T-helper 2 cell treated with Interferon-gamma antibody and Interleukin-4, amounts not matched to agents 5 μg/mL and 100 μg/mL, for 36 hours (primary cell): ENCODE data around the gene MRPS12.
"Not testable (repeated sequence)": the region's sequence is repeated elsewhere in the genome, so short reads cannot be mapped to it uniquely, and the experiment has no call there.

Source experiments
- DNase-seq: peaks from one replicate; pipeline ENCODE4 v3.0.0; 2021; ENCODE audit warnings: low spot score
- H3K27ac Mint-ChIP-seq: one replicate; pipeline ENCODE4 v1.8.0; 2021; ENCODE audit warnings: mild to moderate bottlenecking, mixed read lengths
- H3K27me3 Mint-ChIP-seq: one replicate; pipeline ENCODE4 v1.8.0; 2021; ENCODE audit warnings: low read depth, mixed read lengths
- H3K36me3 Mint-ChIP-seq: one replicate; pipeline ENCODE4 v1.8.0; 2021; ENCODE audit warnings: low read depth, mixed read lengths
- H3K4me1 Mint-ChIP-seq: one replicate; pipeline ENCODE4 v1.8.0; 2021; ENCODE audit warnings: low read depth, mixed read lengths
- H3K4me3 Mint-ChIP-seq: one replicate; pipeline ENCODE4 v1.8.0; 2022; ENCODE audit warnings: mild to moderate bottlenecking, moderate library complexity, mixed read lengths
- H3K9me3 Mint-ChIP-seq: one replicate; pipeline ENCODE4 v1.8.0; 2021; ENCODE audit warnings: mixed read lengths

The MRPS12 gene

DNA sequence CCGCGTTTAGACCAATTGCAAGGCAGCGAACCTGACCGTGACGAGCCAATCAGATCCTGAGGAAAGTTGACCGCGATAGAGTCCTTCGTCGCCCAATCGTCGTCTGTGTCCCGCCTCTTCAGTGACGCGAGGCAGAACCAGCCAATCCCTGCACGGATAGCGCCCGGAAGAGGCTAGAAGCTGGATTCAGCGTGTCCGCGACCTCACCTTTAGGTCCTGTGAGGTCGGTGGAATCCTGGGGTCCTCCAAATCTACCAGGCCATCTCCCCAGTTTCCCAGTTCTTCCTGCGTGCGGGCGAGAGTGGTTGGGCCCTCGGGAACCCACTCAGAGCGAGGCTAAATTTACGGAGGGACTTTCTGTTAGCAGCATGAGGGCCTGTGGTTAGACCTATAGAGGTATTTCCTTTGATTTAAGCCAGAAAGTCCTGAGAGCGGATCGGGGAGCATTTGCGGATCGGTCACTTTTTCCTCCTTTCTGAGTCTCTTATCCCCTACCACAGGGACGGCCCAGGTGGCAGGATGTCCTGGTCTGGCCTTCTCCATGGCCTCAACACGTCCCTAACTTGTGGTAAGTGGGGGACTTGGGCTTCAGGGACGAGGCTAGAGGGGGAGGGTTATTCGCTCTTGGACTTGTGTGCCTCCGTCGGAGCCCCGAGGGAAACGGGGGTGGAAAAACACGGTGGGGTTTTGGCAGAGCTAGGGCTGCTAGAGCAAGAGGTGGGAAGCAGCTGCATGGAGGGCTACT, at the start of gene MRPS12:
MRPS12 (plus strand) TSS at position 169 of the 745 bp plus-strand sequence; CDS start at position 520, 351 bp downstream.
- no peaks in the 10 kb centered on the region for H3K9me3 Mint-ChIP-seq
- H3K4me3 Mint-ChIP-seq = peak within 1 kb of the TSS; percentile 88
- DNase-seq = peak; percentile 98
- peaks cover 19% of the 10 kb centered on the region for H3K4me1 Mint-ChIP-seq
- H3K27ac Mint-ChIP-seq = peak within 1 kb of the TSS; percentile 99
- peaks cover 39% of the 10 kb centered on the region for H3K36me3 Mint-ChIP-seq
- no peaks in the 10 kb centered on the region for H3K27me3 Mint-ChIP-seq

DNA sequence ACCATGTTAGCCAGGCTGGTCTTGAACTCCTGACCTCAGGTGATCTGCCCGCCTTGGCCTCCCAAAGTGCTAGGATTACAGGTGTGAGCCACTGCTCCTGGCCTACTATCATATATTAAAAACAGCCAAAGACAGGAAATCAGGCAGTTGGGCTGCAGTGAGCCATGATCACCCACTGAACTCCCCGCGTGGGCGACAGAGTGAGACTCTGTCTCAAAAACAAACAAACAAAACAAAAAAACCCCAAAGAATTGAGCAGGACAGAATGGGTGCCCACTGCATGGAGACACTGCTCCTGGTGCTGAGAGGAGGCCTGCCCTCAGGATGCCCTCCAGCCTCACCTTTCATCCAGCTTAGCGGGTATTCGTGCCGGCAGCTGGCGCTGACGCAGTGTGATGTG, 47.5 kb upstream of the MRPS12 start:
- Mint-ChIP-seq H3K9me3 (no peaks in the 10 kb centered on the region), H3K36me3 (peaks cover 15% of the 10 kb centered on the region), H3K4me1 (peaks cover 6% of the 10 kb centered on the region), H3K27ac (no peak overlapping the region), H3K27me3 (no peaks in the 10 kb centered on the region), H3K4me3 (no peak overlapping the region)
- DNase-seq = no peak

DNA sequence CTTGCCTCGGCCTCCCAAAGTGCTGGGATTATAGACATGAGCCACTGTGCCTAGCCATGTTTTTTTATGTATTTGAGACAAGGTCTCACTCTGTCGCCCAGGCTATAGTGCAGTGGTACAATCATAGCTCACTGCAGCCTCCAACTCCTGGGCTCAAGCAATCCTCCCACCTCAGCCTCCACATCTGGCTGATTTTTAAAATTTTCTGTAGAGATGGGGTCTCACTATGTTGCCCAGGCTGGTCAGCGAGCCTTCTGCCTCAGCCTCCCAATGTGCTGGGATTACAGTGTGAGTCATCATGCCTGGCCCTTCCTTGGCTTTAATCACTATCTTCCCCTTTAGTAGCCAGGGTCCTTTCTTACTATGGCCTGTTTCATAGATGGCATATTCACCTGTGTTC, 46.1 kb upstream of the MRPS12 start:
- H3K27me3 Mint-ChIP-seq = not testable (repeated sequence)

DNA sequence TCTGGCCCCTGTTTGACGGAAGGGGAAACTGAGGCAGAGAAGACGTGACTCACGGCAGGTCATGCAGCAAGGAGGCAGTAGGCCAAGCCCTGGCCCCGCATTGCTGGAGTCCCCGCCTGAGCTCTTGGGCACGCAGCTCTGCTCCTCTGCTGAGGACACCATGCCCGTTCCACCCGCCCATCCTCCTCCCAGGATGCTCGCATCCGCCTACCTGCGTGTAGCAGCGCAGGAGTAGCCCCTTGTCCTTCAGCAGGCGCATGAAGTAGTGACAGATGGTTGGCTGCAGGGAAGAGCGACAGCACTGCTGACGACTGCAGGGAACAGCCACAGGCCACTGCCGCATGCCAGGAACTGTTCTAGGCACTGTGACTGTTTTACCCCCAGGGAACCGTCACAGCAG, 41.9 kb upstream of the MRPS12 start:
- H3K4me3 Mint-ChIP-seq = no peak overlapping the region
- H3K27me3 Mint-ChIP-seq = no peaks in the 10 kb centered on the region
- H3K27ac Mint-ChIP-seq = no peak overlapping the region
- peaks cover 7% of the 10 kb centered on the region for H3K36me3 Mint-ChIP-seq
- no peak for DNase-seq
- no peaks in the 10 kb centered on the region for H3K4me1 Mint-ChIP-seq
- H3K9me3 Mint-ChIP-seq = no peaks in the 10 kb centered on the region

More for the DNA sequence above, 46.1 kb upstream of the MRPS12 start:
- H3K36me3 Mint-ChIP-seq = peaks cover 14% of the 10 kb centered on the region
- not testable (repeated sequence) for H3K27ac Mint-ChIP-seq, DNase-seq, H3K4me1 Mint-ChIP-seq, H3K4me3 Mint-ChIP-seq, H3K9me3 Mint-ChIP-seq

DNA sequence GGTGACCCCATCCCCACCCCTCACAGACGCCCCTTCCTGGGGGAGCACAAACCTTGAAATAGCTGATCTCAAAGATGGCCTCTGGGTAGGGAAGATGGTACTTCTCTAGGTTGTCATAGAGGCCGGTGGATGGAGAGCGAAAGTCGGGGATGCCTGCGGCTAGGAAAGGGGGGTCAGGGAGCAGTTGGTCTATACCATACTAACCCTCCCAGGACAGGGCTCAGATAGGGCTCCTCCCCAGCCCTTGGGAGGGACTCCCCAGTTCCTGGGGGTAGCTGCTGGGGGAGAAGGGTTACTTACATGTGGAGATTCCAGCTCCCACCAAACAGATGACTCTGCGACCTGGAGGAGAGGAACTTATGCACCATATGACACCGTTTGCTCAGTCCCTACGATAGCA, 40.9 kb upstream of the MRPS12 start:
- peaks cover 7% of the 10 kb centered on the region for H3K36me3 Mint-ChIP-seq
- DNase-seq = no peak
- no peaks in the 10 kb centered on the region for H3K9me3 Mint-ChIP-seq
- no peak overlapping the region for H3K27ac Mint-ChIP-seq
- no peak overlapping the region for H3K4me3 Mint-ChIP-seq
- peaks cover 2% of the 10 kb centered on the region for H3K4me1 Mint-ChIP-seq
- no peaks in the 10 kb centered on the region for H3K27me3 Mint-ChIP-seq

DNA sequence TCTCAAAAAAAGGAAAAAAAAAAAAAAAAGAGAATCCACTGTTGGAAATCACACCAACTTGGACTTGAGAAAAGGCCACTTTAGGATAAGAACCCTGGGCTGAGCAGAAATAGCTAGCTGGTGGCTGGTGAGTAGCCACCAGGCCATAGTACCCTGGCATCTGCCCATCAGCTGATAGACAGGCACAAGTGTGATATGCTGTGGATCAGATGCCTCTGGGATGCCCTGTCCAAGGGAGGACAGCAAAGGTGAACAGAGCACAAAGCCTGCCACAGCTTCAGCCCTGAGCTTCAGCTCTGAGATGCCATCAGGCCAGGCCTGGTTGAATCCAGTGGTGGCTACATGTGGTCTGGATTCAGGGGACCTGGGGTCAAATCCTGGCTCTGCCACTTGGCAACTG, 40.1 kb upstream of the MRPS12 start:
- Mint-ChIP-seq H3K4me3 (no peak overlapping the region), H3K27ac (no peak overlapping the region), H3K4me1 (peaks cover 3% of the 10 kb centered on the region), H3K27me3 (no peaks in the 10 kb centered on the region), H3K36me3 (peaks cover 7% of the 10 kb centered on the region), H3K9me3 (no peaks in the 10 kb centered on the region)
- no peak for DNase-seq

DNA sequence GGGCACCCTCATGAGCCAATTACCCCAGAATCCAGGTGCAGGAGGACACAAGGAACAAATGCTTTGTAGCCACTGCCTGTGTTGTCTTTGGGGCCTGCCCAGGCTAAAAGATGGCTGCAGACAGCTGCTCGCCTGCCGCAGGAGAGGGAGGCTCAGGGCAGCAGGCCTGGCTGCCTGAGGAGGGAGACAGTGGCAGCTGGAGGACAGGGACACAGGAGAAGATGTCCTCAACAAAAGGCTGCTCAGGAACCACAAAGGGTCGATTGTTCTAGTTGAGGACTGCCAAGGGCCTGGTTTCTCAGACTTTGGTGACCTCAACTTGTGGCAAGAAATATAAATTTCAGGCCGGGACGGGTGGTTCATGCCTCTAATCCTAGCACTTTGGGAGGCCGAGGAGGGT, 39.0 kb upstream of the MRPS12 start:
- Mint-ChIP-seq H3K9me3 (no peaks in the 10 kb centered on the region), H3K27me3 (no peaks in the 10 kb centered on the region), H3K4me1 (peaks cover 3% of the 10 kb centered on the region), H3K4me3 (no peak overlapping the region), H3K36me3 (peaks cover 7% of the 10 kb centered on the region), H3K27ac (no peak overlapping the region)
- no peak for DNase-seq

DNA sequence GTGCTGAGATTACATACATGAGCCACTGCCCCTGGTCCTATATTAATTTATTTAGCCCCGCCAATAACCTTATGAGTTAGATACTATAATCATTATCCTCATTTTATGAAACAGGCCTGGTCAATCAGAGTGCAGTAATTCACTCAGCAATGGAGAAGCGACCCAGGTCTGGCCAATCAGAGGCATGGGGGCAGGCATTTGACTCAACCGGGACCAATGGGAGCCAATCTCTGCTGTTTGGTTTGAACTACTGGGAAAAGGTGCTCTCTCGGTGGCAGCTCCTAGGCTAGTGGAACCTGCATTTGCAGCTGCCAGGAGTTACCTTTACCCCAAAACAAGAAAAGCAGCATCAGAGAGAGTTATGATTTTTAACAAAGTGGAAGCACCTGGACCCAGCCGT, 37.9 kb upstream of the MRPS12 start:
- Mint-ChIP-seq H3K9me3 (no peaks in the 10 kb centered on the region), H3K27ac (no peak overlapping the region), H3K4me1 (peaks cover 5% of the 10 kb centered on the region), H3K27me3 (no peaks in the 10 kb centered on the region), H3K36me3 (peaks cover 7% of the 10 kb centered on the region), H3K4me3 (no peak overlapping the region)
- DNase-seq = no peak

DNA sequence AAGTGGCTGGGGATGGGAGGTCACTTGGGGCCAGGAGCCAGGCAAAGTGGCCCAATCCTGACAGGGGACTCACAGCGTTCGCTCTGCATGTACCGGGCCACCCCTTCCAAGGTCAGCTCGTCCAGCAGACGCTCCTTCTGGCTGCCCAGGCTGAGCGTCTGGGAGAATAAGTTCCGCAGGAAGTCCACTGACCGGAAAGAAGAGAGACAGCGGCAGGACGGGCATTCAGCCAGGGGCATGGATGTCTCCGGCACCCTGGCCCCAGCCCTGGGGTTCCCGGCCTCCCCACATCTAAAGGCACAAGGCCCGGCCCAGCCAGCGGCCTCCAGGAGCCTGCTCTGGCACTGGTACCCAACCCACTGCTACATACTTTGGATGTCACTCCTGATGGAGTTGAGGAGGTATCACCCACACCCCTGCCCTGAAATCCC, 37.4 kb upstream of the MRPS12 start:
- Mint-ChIP-seq H3K4me3 (no peak overlapping the region), H3K27ac (no peak overlapping the region), H3K27me3 (no peaks in the 10 kb centered on the region), H3K36me3 (peaks cover 7% of the 10 kb centered on the region), H3K4me1 (peaks cover 8% of the 10 kb centered on the region), H3K9me3 (no peaks in the 10 kb centered on the region)
- DNase-seq = no peak

DNA sequence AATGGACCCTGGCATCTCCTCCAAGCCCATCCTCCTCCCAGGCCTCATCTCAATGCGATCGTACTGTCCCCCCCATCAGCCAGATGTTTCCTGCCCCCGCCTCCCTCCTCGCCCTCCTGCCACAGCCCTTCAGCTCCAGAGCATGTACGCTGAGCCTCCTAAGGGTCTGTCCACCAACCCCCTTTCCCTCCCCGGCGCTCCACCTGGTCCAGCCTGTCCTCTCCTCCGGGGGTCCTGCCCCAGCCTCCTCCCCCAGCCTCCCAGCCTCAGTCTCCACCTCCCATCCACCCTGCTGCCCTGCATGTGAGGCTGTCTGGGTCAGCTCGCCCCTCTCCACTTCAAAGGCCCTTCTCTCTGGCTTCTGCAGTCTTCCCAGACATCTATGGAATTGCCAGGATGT, 35.8 kb upstream of the MRPS12 start:
- DNase-seq = no peak
- Mint-ChIP-seq H3K4me1 (peaks cover 14% of the 10 kb centered on the region), H3K36me3 (peaks cover 4% of the 10 kb centered on the region), H3K27ac (no peak overlapping the region), H3K9me3 (no peaks in the 10 kb centered on the region), H3K4me3 (no peak overlapping the region), H3K27me3 (no peaks in the 10 kb centered on the region)

DNA sequence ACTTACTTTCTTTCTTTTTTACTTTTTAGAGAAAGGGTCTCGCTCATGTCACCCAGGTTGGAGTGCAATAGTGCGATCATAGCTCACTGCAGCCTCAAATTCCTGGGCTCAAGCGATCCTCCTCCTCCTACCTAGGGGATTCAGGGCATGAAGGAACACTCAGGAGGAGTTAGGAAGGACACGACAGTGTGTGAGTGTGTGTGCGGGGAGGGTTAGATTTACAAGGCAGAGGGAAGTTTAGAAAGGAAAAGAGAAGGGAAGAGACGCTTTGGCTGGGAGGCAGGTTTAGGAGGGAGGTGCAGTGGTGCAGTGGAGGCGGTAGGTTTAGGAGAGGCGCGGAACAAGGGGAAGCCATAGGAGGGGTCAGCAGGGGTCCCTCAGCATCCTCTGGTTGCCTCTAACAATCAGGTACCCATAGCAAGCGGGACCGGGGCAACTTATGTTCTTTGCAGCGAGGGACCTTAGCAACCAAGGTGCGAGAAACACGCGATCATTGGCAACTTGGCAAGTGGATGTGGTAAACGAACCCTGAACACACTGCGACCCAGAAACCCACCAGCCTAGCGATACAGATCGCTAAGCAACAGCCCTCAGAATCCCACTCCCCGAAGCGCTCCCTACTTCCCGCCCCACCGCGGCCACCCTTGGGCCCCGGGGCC, 31.8 kb upstream of the MRPS12 start:
- Mint-ChIP-seq H3K4me3 (peak overlapping the region; percentile 100), H3K36me3 (peaks cover 10% of the 10 kb centered on the region), H3K4me1 (peaks cover 23% of the 10 kb centered on the region), H3K27me3 (no peaks in the 10 kb centered on the region), H3K9me3 (no peaks in the 10 kb centered on the region), H3K27ac (peak overlapping the region; percentile 98)
- DNase-seq = no peak

DNA sequence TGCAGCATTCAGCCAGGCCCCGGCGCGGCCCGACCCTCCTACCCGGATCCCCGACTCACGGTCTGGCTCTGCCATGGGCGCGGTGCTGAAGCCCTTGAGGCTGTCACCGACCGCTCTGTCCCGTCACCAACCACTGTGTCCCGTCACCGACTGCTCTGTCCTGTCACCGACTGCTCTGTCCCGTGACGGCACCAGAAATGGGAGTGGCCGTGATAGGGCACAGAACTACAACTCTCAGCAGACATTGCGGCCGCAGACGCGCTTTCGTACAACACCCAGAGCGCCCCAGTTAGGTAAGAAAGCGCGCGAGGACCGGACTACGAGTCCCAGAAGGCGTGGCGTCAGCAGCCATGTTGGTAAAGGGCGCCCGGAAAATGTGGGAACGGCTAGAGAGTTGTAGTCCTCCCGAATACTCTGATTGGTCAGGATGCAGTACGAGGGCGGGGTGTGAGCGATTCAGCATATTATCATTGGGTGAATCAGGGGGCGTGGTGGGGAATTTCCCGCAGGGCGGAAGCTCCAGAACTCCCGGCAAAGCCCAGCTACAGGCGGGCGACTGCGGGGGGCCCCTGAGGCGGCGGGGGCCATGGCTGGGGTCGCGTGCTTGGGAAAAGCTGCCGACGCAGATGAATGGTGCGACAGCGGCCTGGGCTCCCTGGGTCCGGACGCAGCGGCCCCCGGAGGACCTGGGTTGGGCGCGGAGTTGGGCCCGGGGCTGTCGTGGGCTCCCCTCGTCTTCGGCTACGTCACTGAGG, 31.1 kb upstream of the MRPS12 start, which contains the start of the genes NFKBIB and SIRT2:
NFKBIB (plus strand) TSS at position 523 of the 755 bp plus-strand sequence; CDS start at position 587, 64 bp downstream.
SIRT2 (minus strand) TSS at position 172 of the 755 bp plus-strand sequence; CDS start at position 75, 97 bp downstream.
- Mint-ChIP-seq H3K9me3 (no peaks in the 10 kb centered on the region), H3K36me3 (peaks cover 17% of the 10 kb centered on the region), H3K27me3 (no peaks in the 10 kb centered on the region), H3K4me1 (peaks cover 23% of the 10 kb centered on the region), H3K4me3 (peak within 1 kb of the TSS; percentile 100), H3K27ac (peak within 1 kb of the TSS; percentile 98)
- peak; percentile 100 for DNase-seq

DNA sequence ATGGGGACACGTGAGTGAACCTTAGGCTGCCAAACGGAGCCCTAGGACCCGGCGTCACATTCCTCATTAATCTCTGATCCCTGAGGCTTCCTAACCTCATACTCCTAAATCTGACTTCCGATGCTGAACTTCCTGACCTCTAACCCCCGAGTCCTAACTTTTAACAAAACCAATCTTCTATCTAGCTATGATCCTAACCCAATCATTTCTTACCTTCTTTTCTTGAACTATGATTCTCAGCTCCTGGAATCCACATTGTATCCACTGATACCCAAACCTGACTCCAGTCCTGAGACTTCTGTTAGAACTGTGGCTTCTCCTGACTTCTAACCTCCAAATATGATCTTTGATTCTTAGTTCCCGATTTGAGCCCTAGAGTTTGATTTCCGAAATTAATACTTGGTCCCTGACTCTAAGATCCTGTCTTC, 30.5 kb upstream of the MRPS12 start:
- Mint-ChIP-seq H3K4me3 (peak overlapping the region; percentile 100), H3K4me1 (peaks cover 20% of the 10 kb centered on the region), H3K36me3 (peaks cover 19% of the 10 kb centered on the region), H3K27ac (peak overlapping the region; percentile 98), H3K27me3 (no peaks in the 10 kb centered on the region), H3K9me3 (no peaks in the 10 kb centered on the region)
- no peak for DNase-seq

DNA sequence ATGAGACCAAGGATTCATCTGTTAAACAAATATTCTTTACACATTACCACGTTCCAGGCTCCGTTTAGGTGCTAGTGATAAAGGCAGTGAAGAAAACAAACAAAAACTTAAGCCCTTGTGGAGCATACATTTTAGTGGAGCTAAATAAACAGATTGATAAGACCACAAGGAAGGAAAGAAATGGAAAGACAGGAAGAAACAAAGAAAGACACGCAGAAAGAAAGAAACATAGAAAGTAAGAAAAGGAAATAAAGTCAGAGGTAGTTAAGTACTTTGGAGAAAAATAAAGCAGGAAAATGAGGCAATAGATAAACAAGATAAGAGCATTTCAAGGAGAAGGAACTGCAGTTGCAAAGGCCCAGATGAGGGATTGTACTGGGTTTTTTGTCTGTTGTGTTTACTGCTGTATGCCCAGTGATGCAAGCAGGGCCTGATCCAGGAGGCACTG, 30.0 kb upstream of the MRPS12 start:
- H3K27me3 Mint-ChIP-seq = no peaks in the 10 kb centered on the region
- peak overlapping the region; percentile 98 for H3K27ac Mint-ChIP-seq
- no peak for DNase-seq
- peaks cover 20% of the 10 kb centered on the region for H3K4me1 Mint-ChIP-seq
- peak overlapping the region; percentile 100 for H3K4me3 Mint-ChIP-seq
- H3K36me3 Mint-ChIP-seq = peaks cover 22% of the 10 kb centered on the region
- no peaks in the 10 kb centered on the region for H3K9me3 Mint-ChIP-seq
